Endothelial cell (in vitro differentiated cells): ENCODE data around the gene MYO18B. TPM values are rescaled to one million over a fixed set of nuclear protein-coding genes. Genes with fewer than 3 reads are reported as not detected.

Source experiments
- DNase-seq: peaks from one replicate; pipeline ENCODE4 v3.0.0; 2021; ENCODE audit warnings: low spot score
- H3K27ac Mint-ChIP-seq: one replicate; pipeline ENCODE4 v1.8.0; 2021; ENCODE audit warnings: mixed read lengths, inconsistent platforms; ENCODE audit not compliant: unreplicated experiment
- H3K27me3 Mint-ChIP-seq: one replicate; pipeline ENCODE4 v1.8.0; 2021; ENCODE audit warnings: mild to moderate bottlenecking, moderate library complexity, mixed read lengths, inconsistent platforms; ENCODE audit not compliant: unreplicated experiment
- H3K36me3 Mint-ChIP-seq: one replicate; pipeline ENCODE4 v1.8.0; 2021; ENCODE audit warnings: mild to moderate bottlenecking, low read depth, mixed read lengths, inconsistent platforms; ENCODE audit not compliant: unreplicated experiment
- H3K4me1 Mint-ChIP-seq: one replicate; pipeline ENCODE4 v1.8.0; 2021; ENCODE audit warnings: mild to moderate bottlenecking, mixed read lengths, inconsistent platforms; ENCODE audit not compliant: unreplicated experiment
- H3K4me3 Mint-ChIP-seq: one replicate; pipeline ENCODE4 v1.8.0; 2021; ENCODE audit warnings: mild to moderate bottlenecking, mixed read lengths, inconsistent platforms; ENCODE audit not compliant: unreplicated experiment
- H3K9me3 Mint-ChIP-seq: one replicate; pipeline ENCODE4 v1.8.0; 2021; ENCODE audit warnings: mixed read lengths, inconsistent platforms; ENCODE audit not compliant: unreplicated experiment
- total RNA-seq: library from RNA; stranded (reverse); fragmentation: NEBNext Ultra II Directional; extraction: Animal tissue kit (Norgen Biotek cat#: 25700); gene quantifications from one replicate; pipeline ENCODE4 v1.2.1, GENCODE V29; 2021; ENCODE audit not compliant: unreplicated experiment
- TF ChIP-seq, protein P1 (sequence below): fragments of 200-600 bp; sonication (generic); IDR thresholded peaks from one replicate; pipeline ENCODE4 v1.5.0; 2021; ENCODE audit warnings: antibody characterized with exemption; ENCODE audit not compliant: unreplicated experiment

Gene MYO18B
- total RNA-seq, 1 donor from 2014 or later = not detected

- no peak overlapping the region for H3K27ac Mint-ChIP-seq
Measured at GRCh38 chr22:25742918-25743708, 1.1 kb downstream of the MYO18B start.

GRCh38 chr22:25744694-25745093 lies 2.7 kb downstream of the MYO18B start:
- Mint-ChIP-seq H3K27ac (no peak overlapping the region), H3K4me1 (no peaks in the 10 kb centered on the region), H3K9me3 (no peaks in the 10 kb centered on the region), H3K27me3 (peaks cover 8% of the 10 kb centered on the region), H3K36me3 (no peaks in the 10 kb centered on the region), H3K4me3 (no peak overlapping the region)
- TF ChIP-seq, protein P1, sequence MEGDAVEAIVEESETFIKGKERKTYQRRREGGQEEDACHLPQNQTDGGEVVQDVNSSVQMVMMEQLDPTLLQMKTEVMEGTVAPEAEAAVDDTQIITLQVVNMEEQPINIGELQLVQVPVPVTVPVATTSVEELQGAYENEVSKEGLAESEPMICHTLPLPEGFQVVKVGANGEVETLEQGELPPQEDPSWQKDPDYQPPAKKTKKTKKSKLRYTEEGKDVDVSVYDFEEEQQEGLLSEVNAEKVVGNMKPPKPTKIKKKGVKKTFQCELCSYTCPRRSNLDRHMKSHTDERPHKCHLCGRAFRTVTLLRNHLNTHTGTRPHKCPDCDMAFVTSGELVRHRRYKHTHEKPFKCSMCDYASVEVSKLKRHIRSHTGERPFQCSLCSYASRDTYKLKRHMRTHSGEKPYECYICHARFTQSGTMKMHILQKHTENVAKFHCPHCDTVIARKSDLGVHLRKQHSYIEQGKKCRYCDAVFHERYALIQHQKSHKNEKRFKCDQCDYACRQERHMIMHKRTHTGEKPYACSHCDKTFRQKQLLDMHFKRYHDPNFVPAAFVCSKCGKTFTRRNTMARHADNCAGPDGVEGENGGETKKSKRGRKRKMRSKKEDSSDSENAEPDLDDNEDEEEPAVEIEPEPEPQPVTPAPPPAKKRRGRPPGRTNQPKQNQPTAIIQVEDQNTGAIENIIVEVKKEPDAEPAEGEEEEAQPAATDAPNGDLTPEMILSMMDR = no peak
- no peak for DNase-seq

More at GRCh38 chr22:25742918-25743708, 1.1 kb downstream of the MYO18B start:
- Mint-ChIP-seq H3K9me3 (no peaks in the 10 kb centered on the region), H3K4me3 (no peak overlapping the region), H3K4me1 (no peaks in the 10 kb centered on the region), H3K36me3 (no peaks in the 10 kb centered on the region), H3K27me3 (peaks cover 5% of the 10 kb centered on the region)
- no peak for DNase-seq
- TF ChIP-seq, protein P1 = no peak

GRCh38 chr22:25745341-25746011 lies 3.5 kb downstream of the MYO18B start:
- H3K9me3 Mint-ChIP-seq = no peaks in the 10 kb centered on the region
- no peak overlapping the region for H3K4me3 Mint-ChIP-seq
- no peak overlapping the region for H3K27ac Mint-ChIP-seq
- TF ChIP-seq, protein P1 = no peak
- H3K4me1 Mint-ChIP-seq = no peaks in the 10 kb centered on the region
- no peak for DNase-seq
- no peaks in the 10 kb centered on the region for H3K36me3 Mint-ChIP-seq
- peaks cover 8% of the 10 kb centered on the region for H3K27me3 Mint-ChIP-seq

- Mint-ChIP-seq H3K4me1 (no peaks in the 10 kb centered on the region), H3K27ac (no peak overlapping the region), H3K9me3 (no peaks in the 10 kb centered on the region), H3K36me3 (no peaks in the 10 kb centered on the region), H3K27me3 (peaks cover 8% of the 10 kb centered on the region), H3K4me3 (no peak overlapping the region)
- TF ChIP-seq, protein P1 = no peak
- no peak for DNase-seq
Measured at GRCh38 chr22:25746012-25746373, 4.0 kb downstream of the MYO18B start.
